ENCODE data around the gene TRPT1. TPM values are rescaled to one million over a fixed set of nuclear protein-coding genes. Genes with fewer than 3 reads are reported as not detected.

TRPT1 gene, protein sequence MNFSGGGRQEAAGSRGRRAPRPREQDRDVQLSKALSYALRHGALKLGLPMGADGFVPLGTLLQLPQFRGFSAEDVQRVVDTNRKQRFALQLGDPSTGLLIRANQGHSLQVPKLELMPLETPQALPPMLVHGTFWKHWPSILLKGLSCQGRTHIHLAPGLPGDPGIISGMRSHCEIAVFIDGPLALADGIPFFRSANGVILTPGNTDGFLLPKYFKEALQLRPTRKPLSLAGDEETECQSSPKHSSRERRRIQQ
- total RNA-seq, result 53.2 TPM

DNA sequence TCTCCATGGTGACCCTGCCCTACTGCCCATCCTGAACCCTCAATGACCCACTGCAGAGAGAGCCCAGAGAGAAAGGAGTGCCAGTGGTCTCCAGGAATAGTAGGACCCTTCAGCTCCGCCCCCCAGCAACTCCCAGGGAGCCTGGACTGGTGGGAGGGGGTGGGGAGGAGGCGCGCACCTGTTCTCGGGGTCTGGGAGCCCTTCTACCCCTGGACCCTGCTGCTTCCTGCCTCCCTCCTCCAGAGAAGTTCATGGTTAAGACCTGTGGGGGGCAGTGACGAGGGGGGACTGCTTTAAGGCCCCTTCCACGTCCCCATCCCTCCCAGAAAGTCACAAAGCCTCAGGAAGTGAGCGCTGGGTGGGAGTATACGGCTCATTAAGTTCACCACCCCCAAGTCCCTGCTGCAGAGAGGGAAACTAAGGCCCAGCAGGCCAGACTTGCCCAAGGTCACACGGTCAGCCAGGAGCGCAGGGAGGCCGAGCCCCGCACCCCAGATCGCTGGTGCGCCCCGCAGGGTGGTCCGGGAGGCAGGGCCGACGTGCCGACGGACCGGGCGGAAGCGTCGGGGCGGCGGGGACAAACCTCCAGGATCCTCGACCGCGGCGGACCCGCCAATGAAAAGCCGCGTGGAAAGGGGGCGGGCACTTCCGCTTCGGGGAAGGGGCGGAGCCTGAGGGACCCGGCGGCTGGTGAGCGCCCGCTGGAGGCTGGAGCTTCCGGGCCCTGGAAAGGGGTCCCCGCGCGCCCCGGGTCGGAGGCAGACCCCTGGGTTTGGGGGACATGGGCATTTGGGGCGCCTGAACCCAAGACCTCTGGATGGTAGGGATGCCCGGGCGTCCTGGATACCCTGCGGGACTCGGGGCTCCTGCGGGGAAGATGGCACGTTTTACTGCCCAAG lies at the start of gene TRPT1, which contains the start of gene NUDT22:
TSS of gene TRPT1 (minus strand) at position 579 of the 899 bp plus-strand sequence. CDS start at position 253, 326 bp downstream.
TSS of gene NUDT22 (plus strand) at position 667 of the 899 bp plus-strand sequence. CDS start 379 bp downstream, outside the sequence.
- peak within 1 kb of the TSS; percentile 95 for H3K27ac ChIP-seq (ENCODE audit: low read depth, low read length)
- H3K9ac ChIP-seq (ENCODE audit: low read depth in 1 of 3, low read length in 3 of 3), result peak within 1 kb of the TSS; percentile 98 to 99 (median 99)
- H3K36me3 ChIP-seq (ENCODE audit: control insufficient read depth in 3 of 3, insufficient read depth in 3 of 3, low read length in 3 of 3), result peaks cover 5 to 15% (median 10%) of the 10 kb centered on the region in 3 donors
- H3K4me1 ChIP-seq (ENCODE audit: control insufficient read depth in 3 of 3, insufficient read depth in 3 of 3, low read length in 3 of 3), result peaks cover 63 to 69% (median 66%) of the 10 kb centered on the region in 3 donors
- peak within 1 kb of the TSS; percentile 90 to 97 (median 95) for H3K4me3 ChIP-seq (ENCODE audit: low read length in 3 of 3)
- H3K9me3 ChIP-seq (ENCODE audit: control insufficient read depth in 3 of 3, low read length in 3 of 3), result no peaks in the 10 kb centered on the region
- no peaks in the 10 kb centered on the region for H3K27me3 ChIP-seq (ENCODE audit: control insufficient read depth in 3 of 3, insufficient read depth in 3 of 3, low read length in 3 of 3)

DNA sequence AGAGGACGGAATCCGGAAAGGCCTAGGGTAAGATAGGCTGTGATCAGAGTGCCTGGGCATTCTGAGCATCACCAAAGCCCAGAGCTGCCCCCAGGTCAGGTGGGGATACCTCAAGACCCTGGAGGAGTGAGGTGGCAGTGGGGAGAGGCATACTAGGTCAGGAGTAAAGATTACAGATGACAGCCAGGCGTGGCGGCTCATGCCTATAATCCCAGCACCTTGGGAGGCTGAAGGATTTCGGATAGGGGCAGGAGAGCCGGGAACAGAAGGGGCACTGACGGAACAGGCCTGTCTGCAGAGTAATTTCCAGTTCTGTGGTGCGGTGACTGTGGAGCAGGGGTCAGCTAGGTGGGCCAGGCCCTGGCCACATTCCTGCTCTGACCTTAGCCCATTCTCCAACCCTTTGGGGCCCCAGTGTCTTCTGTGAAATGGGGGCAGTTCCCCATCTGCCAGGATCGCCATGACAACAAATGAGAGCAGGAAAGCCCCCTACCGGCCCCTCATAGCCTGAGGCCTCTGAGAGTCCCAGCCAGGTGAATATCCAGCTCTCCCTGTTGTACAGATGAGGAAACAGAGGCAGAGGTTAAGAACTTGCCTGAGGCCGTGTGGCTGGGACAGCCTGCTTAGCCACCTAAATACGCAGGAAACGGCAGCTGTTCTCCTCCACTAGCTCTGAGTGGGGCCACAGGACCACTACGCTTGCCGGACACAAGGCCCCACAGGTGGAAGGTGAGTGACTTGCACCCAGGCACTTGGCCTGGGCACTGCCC lies 49.2 kb upstream of the TRPT1 start:
- Histone ChIP-seq H3K27ac (ENCODE audit: low read depth, low read length) (no peak overlapping the region), H3K9ac (ENCODE audit: low read depth in 1 of 3, low read length in 3 of 3) (peak overlapping the region in 1 of 3 donors; percentile 5), H3K9me3 (ENCODE audit: control insufficient read depth in 3 of 3, low read length in 3 of 3) (no peaks in the 10 kb centered on the region), H3K36me3 (ENCODE audit: control insufficient read depth in 3 of 3, insufficient read depth in 3 of 3, low read length in 3 of 3) (peaks cover 17 to 29% (median 19%) of the 10 kb centered on the region in 3 donors), H3K4me3 (ENCODE audit: low read length in 3 of 3) (no peak overlapping the region), H3K27me3 (ENCODE audit: control insufficient read depth in 3 of 3, insufficient read depth in 3 of 3, low read length in 3 of 3) (no peaks in the 10 kb centered on the region), H3K4me1 (ENCODE audit: control insufficient read depth in 3 of 3, insufficient read depth in 3 of 3, low read length in 3 of 3) (peaks cover 8 to 16% (median 10%) of the 10 kb centered on the region in 3 donors)

DNA sequence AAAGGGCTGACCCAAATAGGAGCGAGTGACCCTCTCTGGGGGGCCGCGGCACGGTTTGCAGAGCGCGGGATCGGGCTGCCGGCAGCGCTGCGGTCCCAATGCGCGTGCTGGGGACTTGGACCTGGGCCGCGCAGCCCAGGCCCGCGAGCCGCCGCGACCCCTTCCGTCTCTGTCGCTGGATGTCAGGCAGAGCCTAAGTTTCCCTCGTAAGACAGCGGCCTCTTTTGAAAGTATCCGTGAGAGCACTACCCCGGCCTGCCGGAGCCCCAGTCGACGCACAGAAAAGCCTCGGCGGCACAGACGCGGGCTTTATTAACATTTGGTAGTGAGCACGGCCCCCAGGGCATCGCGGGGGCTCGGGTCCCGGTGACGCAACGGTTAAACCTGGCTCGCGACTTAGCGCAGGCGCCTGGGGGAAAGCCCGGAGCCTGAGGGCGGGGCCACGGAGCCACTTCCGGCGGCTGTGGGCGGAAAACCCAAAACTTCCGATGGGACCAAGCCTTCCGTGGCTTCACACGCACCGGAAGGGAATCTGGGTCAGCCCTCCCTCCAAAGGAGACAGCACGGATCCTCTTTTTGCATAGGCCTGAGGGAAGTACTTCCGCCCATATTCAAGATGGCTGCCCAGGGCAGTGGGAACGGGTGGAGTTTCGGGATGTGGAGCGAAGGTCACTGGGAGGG lies 43.7 kb upstream of the TRPT1 start:
- H3K9ac ChIP-seq (ENCODE audit: low read depth in 1 of 3, low read length in 3 of 3), result peak overlapping the region; percentile 95 to 96 (median 96)
- H3K9me3 ChIP-seq (ENCODE audit: control insufficient read depth in 3 of 3, low read length in 3 of 3), result no peaks in the 10 kb centered on the region
- peak overlapping the region; percentile 98 to 99 (median 98) for H3K4me3 ChIP-seq (ENCODE audit: low read length in 3 of 3)
- no peaks in the 10 kb centered on the region for H3K27me3 ChIP-seq (ENCODE audit: control insufficient read depth in 3 of 3, insufficient read depth in 3 of 3, low read length in 3 of 3)
- H3K27ac ChIP-seq (ENCODE audit: low read depth, low read length), result peak overlapping the region; percentile 96
- H3K4me1 ChIP-seq (ENCODE audit: control insufficient read depth in 3 of 3, insufficient read depth in 3 of 3, low read length in 3 of 3), result peaks cover 24 to 34% (median 32%) of the 10 kb centered on the region in 3 donors
- H3K36me3 ChIP-seq (ENCODE audit: control insufficient read depth in 3 of 3, insufficient read depth in 3 of 3, low read length in 3 of 3), result peaks cover 9 to 19% (median 13%) of the 10 kb centered on the region in 3 donors

DNA sequence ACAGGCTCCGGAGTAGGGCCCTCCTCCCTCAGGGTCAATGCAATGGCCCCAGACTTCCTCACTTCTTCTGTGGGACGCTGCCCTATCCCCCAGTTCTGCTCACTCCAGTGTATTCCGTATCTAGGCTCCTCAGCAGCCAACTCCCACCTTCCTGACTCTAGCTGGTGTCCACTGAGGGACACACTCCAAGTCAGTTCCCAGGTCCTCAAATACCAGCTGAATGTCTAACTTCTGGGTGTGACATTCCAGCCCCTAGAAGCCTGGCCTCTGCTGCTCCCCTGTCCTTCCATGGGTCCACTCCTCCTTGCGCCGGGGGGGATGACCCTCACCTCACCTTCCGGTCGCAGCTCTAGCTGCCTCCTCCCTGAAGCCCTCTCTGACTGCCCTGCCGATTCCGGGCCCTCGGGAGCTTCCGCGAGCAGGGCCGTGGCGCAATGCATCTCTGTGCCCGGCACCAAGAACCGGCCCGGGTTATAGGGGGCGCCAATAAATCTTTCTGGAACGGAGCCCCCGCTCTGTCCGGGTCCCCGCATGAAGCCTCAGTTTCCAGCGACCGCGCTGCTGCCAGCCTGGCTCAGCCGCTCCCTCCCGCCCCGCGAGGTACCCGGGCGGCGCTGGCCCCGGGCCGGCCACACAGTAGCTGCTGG lies 43.0 kb upstream of the TRPT1 start:
- H3K27ac ChIP-seq (ENCODE audit: low read depth, low read length), result peak overlapping the region; percentile 96
- peak overlapping the region; percentile 87 to 91 (median 90) for H3K9ac ChIP-seq (ENCODE audit: low read depth in 1 of 3, low read length in 3 of 3)
- peaks cover 24 to 34% (median 32%) of the 10 kb centered on the region in 3 donors for H3K4me1 ChIP-seq (ENCODE audit: control insufficient read depth in 3 of 3, insufficient read depth in 3 of 3, low read length in 3 of 3)
- H3K36me3 ChIP-seq (ENCODE audit: control insufficient read depth in 3 of 3, insufficient read depth in 3 of 3, low read length in 3 of 3), result peaks cover 9 to 19% (median 16%) of the 10 kb centered on the region in 3 donors
- H3K9me3 ChIP-seq (ENCODE audit: control insufficient read depth in 3 of 3, low read length in 3 of 3), result no peaks in the 10 kb centered on the region
- H3K27me3 ChIP-seq (ENCODE audit: control insufficient read depth in 3 of 3, insufficient read depth in 3 of 3, low read length in 3 of 3), result no peaks in the 10 kb centered on the region
- peak overlapping the region; percentile 78 to 84 (median 80) for H3K4me3 ChIP-seq (ENCODE audit: low read length in 3 of 3)

DNA sequence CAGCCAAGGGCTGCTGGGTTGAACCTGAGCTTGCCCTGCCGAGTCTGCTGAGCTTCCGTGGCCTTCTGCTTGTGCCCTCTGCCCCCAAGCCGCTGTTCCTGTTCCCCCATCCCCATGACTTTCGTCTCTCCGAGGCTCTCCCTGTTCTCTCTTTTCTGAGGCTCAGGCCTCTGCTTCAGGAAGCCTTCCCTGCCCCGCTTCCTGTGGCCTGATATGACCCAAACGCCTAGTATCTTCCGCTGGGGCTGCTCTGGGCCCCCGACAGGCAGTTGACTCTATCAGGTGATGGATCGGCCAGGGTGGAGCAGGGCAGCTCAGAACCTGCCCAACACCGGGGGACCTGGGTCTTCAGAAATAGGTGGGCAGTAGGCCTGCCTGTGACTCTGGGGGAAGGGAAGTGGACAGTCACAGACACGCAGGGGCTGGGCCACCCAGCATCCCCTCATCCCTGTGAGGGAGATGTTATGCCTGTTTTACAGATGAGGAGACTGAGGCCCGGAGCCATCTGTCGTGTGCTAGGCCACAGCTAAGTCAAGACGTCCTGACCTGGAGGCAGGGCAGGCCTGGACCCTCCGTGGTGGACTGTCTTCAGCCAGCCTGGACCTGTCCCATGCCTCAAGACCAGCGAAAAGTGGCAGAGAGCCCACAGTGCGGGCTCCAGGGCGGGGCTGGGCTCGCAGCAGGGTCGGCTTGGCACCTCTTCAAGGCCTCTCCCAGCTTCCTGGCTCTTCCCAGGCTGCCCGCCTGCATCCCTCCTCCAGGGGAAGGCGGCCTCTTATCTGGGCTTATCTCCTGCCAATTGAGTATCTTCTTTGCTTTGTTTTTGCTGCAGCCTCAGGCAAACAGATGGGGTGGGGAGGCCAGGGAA lies 42.3 kb upstream of the TRPT1 start:
- Histone ChIP-seq H3K4me3 (ENCODE audit: low read length in 3 of 3) (peak overlapping the region; percentile 78 to 84 (median 80)), H3K9me3 (ENCODE audit: control insufficient read depth in 3 of 3, low read length in 3 of 3) (no peaks in the 10 kb centered on the region), H3K9ac (ENCODE audit: low read depth in 1 of 3, low read length in 3 of 3) (peak overlapping the region; percentile 87 to 91 (median 90)), H3K27ac (ENCODE audit: low read depth, low read length) (peak overlapping the region; percentile 96), H3K27me3 (ENCODE audit: control insufficient read depth in 3 of 3, insufficient read depth in 3 of 3, low read length in 3 of 3) (no peaks in the 10 kb centered on the region), H3K36me3 (ENCODE audit: control insufficient read depth in 3 of 3, insufficient read depth in 3 of 3, low read length in 3 of 3) (peaks cover 13 to 23% (median 19%) of the 10 kb centered on the region in 3 donors), H3K4me1 (ENCODE audit: control insufficient read depth in 3 of 3, insufficient read depth in 3 of 3, low read length in 3 of 3) (peaks cover 24 to 34% (median 32%) of the 10 kb centered on the region in 3 donors)

DNA sequence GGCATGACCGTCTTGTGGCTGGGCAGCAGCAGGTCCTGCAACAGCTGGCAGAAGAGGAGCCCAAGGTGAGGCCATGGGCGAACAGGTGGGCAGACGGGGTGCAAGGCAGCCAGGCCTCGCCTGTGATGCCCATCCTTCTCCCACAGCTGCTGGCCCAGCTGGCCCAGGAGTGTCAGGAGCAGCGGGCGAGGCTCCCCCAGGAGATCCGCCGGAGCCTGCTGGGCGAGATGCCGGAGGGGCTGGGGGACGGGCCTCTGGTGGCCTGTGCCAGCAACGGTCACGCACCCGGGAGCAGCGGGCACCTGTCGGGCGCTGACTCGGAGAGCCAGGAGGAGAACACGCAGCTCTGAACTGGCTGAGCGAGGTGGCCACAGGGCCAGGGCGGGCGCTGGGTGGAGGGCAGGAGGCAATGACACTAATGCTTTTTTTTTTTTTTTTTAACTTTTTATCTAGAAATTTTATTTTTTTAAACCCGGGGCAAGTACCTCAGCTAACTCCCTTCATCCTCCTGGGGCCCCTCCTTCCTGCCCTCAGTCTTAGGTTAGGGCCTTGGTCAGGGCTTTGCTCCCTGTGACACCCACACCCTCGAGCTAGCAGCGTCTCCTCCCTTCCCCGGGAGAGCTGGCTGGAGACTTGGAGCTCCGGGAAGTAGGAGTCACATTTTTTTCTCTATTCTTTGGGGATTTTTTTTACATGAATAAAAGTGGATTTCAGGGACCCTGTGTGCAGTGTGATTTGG lies 41.4 kb upstream of the TRPT1 start:
- Histone ChIP-seq H3K9me3 (ENCODE audit: control insufficient read depth in 3 of 3, low read length in 3 of 3) (no peaks in the 10 kb centered on the region), H3K27ac (ENCODE audit: low read depth, low read length) (peak overlapping the region; percentile 96), H3K36me3 (ENCODE audit: control insufficient read depth in 3 of 3, insufficient read depth in 3 of 3, low read length in 3 of 3) (peaks cover 19 to 28% (median 27%) of the 10 kb centered on the region in 3 donors), H3K27me3 (ENCODE audit: control insufficient read depth in 3 of 3, insufficient read depth in 3 of 3, low read length in 3 of 3) (no peaks in the 10 kb centered on the region), H3K4me1 (ENCODE audit: control insufficient read depth in 3 of 3, insufficient read depth in 3 of 3, low read length in 3 of 3) (peaks cover 23 to 32% (median 31%) of the 10 kb centered on the region in 3 donors), H3K4me3 (ENCODE audit: low read length in 3 of 3) (no peak overlapping the region), H3K9ac (ENCODE audit: low read depth in 1 of 3, low read length in 3 of 3) (peak overlapping the region; percentile 33 to 91 (median 38))

DNA sequence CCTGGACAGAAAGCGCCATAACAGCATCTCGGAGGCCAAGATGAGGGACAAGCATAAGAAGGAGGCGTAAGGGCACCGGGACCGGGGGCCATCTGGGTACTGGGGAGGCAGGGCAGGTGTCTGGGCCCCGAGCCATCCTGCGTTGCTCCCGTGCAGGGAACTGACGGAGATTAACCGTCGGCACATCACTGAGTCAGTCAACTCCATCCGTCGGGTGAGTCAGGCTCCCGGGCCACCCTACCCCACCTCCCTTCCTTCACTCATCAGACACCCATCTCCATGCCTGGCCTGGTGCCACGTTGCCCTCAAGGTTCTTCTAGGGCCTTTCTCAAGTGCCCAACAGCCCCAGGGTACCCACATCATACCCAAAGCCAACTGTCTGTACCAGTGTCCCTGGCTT lies 40.4 kb upstream of the TRPT1 start:
- no peaks in the 10 kb centered on the region for H3K27me3 ChIP-seq (ENCODE audit: control insufficient read depth in 3 of 3, insufficient read depth in 3 of 3, low read length in 3 of 3)
- no peaks in the 10 kb centered on the region for H3K9me3 ChIP-seq (ENCODE audit: control insufficient read depth in 3 of 3, low read length in 3 of 3)
- no peak overlapping the region for H3K9ac ChIP-seq (ENCODE audit: low read depth in 1 of 3, low read length in 3 of 3)
- H3K4me3 ChIP-seq (ENCODE audit: low read length in 3 of 3), result no peak overlapping the region
- peaks cover 19 to 34% (median 30%) of the 10 kb centered on the region in 3 donors for H3K36me3 ChIP-seq (ENCODE audit: control insufficient read depth in 3 of 3, insufficient read depth in 3 of 3, low read length in 3 of 3)
- no peak overlapping the region for H3K27ac ChIP-seq (ENCODE audit: low read depth, low read length)
- H3K4me1 ChIP-seq (ENCODE audit: control insufficient read depth in 3 of 3, insufficient read depth in 3 of 3, low read length in 3 of 3), result peaks cover 16 to 26% (median 21%) of the 10 kb centered on the region in 3 donors

All from skeletal muscle tissue (tissue), 4 donors.